ENCODE results near the gene LCN6.
"Not testable (repeated sequence)": the region's sequence is repeated elsewhere in the genome, so short reads cannot be mapped to it uniquely, and the experiment has no call there.

LCN6 gene

DNA sequence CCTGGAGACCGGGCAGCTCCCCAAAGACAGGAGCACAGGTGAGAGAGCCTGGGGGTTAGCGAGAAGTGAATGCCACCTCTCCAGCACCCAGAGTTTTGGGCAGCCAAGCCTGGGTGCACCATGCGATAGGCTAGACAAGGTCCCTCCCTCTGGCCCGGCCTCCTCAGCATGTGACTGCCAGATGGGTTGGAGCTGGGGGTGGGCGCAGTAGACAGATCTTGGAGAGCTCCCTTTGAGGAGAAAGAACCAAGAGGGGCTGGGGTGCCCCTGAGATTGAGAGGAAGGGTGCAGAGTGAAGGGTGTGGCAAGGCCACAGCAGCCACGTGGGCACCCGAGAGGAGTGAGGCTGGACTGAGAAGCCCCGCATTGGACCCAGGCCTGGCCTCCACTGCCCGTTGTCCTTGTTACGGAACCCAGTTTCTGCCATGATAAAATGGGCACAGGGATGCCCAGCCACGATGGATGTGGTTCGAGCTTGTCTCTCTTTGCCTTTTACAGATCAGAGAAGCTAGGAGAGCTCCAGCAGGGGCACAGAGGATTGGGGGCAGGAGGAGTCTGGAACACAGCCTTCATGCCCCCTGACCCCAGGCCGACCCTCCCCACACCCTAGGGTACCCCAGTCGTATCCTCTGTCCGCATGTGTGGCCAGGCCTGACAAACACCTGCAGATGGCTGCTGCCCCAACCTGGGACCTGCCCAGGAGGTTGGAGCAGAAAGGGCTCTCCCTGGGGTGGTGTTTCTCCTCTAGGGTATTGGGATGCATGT, 44.2 kb upstream of the LCN6 start:
- DNase-seq (ENCODE audit: extremely low spot score), result no peak
- POLR2A ChIA-PET, result interaction anchor here (1.1 kb wide), 1 partner anchor 16 kb away, joined by 3 read pairs; no protein-coding TSS in a partner anchor
- no peak for TF ChIP-seq CTBP1 (IDR thresholded peaks at IDR 0.05; ENCODE audit: borderline replicate concordance)
- no peak for TF ChIP-seq SP1 (IDR thresholded peaks at IDR 0.05)
- no peak for TF ChIP-seq L3MBTL2 (conservative IDR thresholded peaks at IDR 0.05)
- TF ChIP-seq, protein P1, sequence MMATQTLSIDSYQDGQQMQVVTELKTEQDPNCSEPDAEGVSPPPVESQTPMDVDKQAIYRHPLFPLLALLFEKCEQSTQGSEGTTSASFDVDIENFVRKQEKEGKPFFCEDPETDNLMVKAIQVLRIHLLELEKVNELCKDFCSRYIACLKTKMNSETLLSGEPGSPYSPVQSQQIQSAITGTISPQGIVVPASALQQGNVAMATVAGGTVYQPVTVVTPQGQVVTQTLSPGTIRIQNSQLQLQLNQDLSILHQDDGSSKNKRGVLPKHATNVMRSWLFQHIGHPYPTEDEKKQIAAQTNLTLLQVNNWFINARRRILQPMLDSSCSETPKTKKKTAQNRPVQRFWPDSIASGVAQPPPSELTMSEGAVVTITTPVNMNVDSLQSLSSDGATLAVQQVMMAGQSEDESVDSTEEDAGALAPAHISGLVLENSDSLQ (IDR thresholded peaks at IDR 0.05), result no peak
- no peak for TF ChIP-seq BHLHE40 (IDR thresholded peaks at IDR 0.05; ENCODE audit: borderline replicate concordance)
- TF ChIP-seq LEF1 (IDR thresholded peaks at IDR 0.05; ENCODE audit: borderline replicate concordance), result no peak
- no peak for TF ChIP-seq NFRKB (IDR thresholded peaks at IDR 0.05)
- no peak for TF ChIP-seq ELF4 (IDR thresholded peaks at IDR 0.05)
- no peak for TF ChIP-seq ARNT (IDR thresholded peaks at IDR 0.05)
- no peak for TF ChIP-seq HDGF (IDR thresholded peaks at IDR 0.05; ENCODE audit: borderline replicate concordance)
- no peak for TF ChIP-seq TARDBP (IDR thresholded peaks at IDR 0.05)
- no peak for TF ChIP-seq FOXK2 (IDR thresholded peaks at IDR 0.05)
- no peak for TF ChIP-seq ZNF384 (IDR thresholded peaks at IDR 0.05)
- no peak for TF ChIP-seq FOXA1 (IDR thresholded peaks at IDR 0.05)
- TF ChIP-seq FOXM1 (IDR thresholded peaks at IDR 0.05; ENCODE audit: borderline replicate concordance), result no peak
- CTCF ChIA-PET, result interaction anchor here (0.9 kb wide), 1 partner anchor 15 kb away, joined by 3 read pairs; the partner anchor contains the start of gene RABL6

DNA sequence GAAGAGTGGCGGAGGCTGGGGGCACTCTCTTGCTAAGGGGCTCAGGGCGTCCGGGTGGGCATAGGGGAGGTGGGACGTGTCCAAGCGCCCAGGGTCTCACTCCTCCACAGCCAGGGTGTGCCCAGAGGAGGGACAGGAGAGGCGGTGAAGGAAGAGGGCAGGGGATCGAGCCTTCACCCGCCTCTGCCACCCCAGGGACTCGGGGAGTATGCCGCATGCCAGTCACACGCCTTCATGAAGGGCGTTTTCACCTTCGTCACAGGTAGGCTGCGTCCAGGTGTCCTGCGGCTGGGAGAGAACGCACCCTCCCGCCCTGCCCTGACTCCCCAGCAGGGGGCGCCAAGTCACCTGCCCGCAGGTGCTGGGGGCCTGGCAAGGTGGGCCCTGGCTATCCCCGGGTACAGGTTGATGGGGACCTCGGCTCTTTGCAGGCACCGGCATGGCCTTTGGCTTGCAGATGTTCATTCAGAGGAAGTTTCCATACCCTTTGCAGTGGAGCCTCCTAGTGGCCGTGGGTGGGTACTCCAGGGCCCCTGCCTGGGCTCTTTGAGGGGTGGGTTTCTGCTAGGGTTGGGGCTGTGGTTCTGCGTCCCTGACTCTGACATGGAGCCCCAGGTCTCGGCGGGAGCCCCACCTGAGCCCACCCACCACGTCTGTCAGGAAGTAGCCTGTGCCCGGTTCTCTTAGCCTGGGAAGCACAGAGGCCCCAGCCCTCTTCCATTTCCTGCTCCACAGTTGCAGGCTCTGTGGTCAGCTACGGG, 43.4 kb upstream of the LCN6 start:
- TF ChIP-seq LEF1 (IDR thresholded peaks at IDR 0.05; ENCODE audit: borderline replicate concordance) (no peak), NFRKB (IDR thresholded peaks at IDR 0.05) (no peak), ARNT (IDR thresholded peaks at IDR 0.05) (no peak), L3MBTL2 (conservative IDR thresholded peaks at IDR 0.05) (peak; percentile 48; the same call in 1 of the 2 replicates), FOXA1 (IDR thresholded peaks at IDR 0.05) (no peak), CTBP1 (IDR thresholded peaks at IDR 0.05; ENCODE audit: borderline replicate concordance) (peak; percentile 67; the same call in 1 of the 2 replicates)
- ChIA-PET POLR2A (interaction anchor here (1.1 kb wide), 1 partner anchor 16 kb away, joined by 3 read pairs; no protein-coding TSS in a partner anchor), CTCF (no interaction called here)
- DNase-seq (ENCODE audit: extremely low spot score), result no peak

DNA sequence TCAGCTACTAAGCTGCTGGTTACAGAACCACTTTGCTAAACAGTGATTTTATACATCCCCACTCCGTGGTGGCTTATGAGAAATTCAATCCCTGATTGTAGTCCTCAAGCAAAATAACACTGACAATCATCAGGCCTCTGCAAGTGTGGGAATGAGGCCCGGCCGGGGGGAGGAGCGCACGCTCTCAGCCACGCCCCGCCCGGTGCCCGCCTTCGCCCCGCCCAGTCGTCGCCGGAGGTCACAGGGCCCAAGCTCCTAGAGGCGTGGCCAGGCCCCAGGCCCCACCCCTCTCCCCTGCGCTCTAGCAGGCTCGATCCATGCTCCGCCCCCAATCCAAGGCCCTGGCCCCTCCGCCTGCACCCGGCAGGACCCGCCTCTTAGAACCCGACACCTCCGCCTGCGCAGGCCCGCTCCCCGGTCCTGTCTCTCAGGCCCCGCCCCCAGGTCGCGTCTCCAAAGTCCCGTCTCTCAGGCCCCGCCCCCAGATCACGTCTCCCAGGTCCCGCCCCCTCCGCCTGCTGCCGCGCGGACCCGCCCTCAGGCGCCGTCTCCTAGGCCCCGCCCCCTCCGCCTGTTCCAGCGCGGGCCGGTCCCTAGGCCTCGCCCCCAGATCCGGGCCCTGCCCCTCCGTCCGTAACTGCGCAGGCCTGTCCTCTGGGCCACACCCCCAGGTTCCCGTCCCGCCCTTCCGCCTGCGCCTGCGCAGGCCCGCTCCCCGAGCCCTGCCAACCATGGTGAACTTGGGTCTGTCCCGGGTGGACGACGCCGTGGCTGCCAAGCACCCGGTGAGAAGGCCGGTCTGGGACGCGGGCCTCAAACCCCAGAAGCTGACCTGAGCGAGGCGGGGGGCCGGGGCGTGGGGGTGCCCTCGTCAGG, 42.6 kb upstream of the LCN6 start, which contains the start of gene TMEM141:
Gene TMEM141, plus strand, starts transcription at position 705 of the 876 bp plus-strand sequence. Its CDS starts 27 bp downstream, at position 732.
- POLR2A ChIA-PET, result interaction anchor here (1.0 to 1.2 kb wide), 3 partner anchors 10 to 339 kb away, joined by 3 to 5 read pairs (median 5); partner anchors contain the start of gene ABCA2
- peak; percentile 95 for DNase-seq (ENCODE audit: extremely low spot score)
- TF ChIP-seq, protein P1 (IDR thresholded peaks at IDR 0.05), result peak; percentile 31; the same call in 1 of the 2 replicates
- TF ChIP-seq L3MBTL2 (conservative IDR thresholded peaks at IDR 0.05) (peak; percentile 83), ELF4 (IDR thresholded peaks at IDR 0.05) (no peak)
- CTCF ChIA-PET, result interaction anchor here (0.6 to 1.0 kb wide), 2 partner anchors 10 to 24 kb away, joined by 3 to 4 read pairs; no protein-coding TSS in a partner anchor

DNA sequence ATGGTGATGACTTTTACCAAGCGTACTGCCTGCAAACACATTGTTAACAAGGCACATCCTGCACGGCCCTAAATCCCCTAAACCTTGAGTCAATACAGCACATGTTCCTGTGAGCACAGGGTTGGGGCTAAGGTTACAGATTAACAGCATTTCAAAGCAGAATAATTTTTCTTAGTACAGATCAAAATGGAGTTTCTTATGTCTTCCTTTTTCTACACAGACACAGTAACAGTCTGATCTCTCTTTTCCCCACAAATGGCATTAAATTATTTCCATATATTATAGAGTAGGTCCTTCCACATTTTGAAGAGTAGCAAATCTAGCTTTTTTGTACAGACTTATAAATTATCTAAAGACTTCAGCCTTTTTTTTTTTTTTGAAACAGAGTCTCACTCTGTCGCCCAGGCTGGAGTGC, 41.2 kb upstream of the LCN6 start:
- ChIA-PET CTCF (no interaction called here), POLR2A (no interaction called here)
- TF ChIP-seq CTBP1 (IDR thresholded peaks at IDR 0.05; ENCODE audit: borderline replicate concordance) (no peak), ARNT (IDR thresholded peaks at IDR 0.05) (no peak), L3MBTL2 (conservative IDR thresholded peaks at IDR 0.05) (no peak), SUZ12 (IDR thresholded peaks at IDR 0.05) (no peak), FOXK2 (IDR thresholded peaks at IDR 0.05) (no peak), TARDBP (IDR thresholded peaks at IDR 0.05) (no peak), NFRKB (IDR thresholded peaks at IDR 0.05) (no peak), BHLHE40 (IDR thresholded peaks at IDR 0.05; ENCODE audit: borderline replicate concordance) (no peak), SP1 (IDR thresholded peaks at IDR 0.05) (no peak), ELF4 (IDR thresholded peaks at IDR 0.05) (no peak), LEF1 (IDR thresholded peaks at IDR 0.05; ENCODE audit: borderline replicate concordance) (no peak), HDGF (IDR thresholded peaks at IDR 0.05; ENCODE audit: borderline replicate concordance) (no peak), FOXA1 (IDR thresholded peaks at IDR 0.05) (no peak)
- TF ChIP-seq, protein P1 (IDR thresholded peaks at IDR 0.05), result no peak
- no peak for DNase-seq (ENCODE audit: extremely low spot score)

DNA sequence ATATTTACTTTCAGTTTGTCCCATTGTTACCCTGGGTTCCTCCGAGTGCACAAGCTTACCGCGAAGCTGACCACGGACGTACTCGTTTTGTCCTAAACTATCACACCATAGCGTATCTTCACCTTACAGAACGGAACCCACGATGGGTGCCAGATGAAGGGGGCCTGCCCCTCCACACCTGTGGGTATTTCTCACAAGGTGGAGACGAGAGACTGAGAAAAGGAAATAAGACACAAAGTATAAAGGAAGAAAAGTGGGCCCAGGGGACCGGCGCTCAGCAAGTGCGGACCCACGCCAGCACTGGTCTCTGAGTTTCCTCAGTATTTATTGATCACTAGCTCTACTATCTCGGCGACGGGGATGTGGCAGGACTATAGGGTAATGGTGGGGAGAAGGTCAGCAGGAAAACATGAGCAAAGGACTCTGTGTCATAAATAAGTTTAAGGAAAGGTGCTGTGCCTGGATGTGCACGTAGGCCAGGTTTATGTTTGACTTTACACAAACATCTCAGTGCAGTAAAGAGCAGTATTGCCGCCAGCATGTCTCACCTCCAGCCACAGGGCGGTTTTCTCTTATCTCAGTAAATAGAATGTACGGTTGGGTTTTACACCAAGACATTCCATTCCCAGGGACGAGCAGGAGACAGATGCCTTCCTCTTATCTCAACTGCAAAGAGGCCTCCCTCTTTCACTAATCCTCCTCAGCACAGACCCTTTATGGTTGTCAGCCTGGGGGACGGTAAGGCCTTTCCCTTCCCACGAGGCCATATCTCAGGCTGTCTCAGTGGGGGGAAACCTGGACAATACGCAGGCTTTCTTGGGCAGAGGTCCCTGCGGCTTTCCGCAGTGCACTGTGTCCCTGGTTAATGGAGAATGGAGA, 40.6 kb upstream of the LCN6 start:
- POLR2A ChIA-PET; DNase-seq (ENCODE audit: extremely low spot score): not testable (repeated sequence)
- CTCF ChIA-PET, result interaction anchor here (0.6 to 1.7 kb wide), 3 partner anchors 9 to 275 kb away, joined by 3 to 4 read pairs (median 4); no protein-coding TSS in a partner anchor
